Tibial nerve (tissue), 4 donors: ENCODE measurements around the gene NPIPB4. TPM values are rescaled to one million over a fixed set of nuclear protein-coding genes. Genes with fewer than 3 reads are reported as not detected.
"Not testable (repeated sequence)": the region's sequence is repeated elsewhere in the genome, so short reads cannot be mapped to it uniquely, and the experiment has no call there.

ENCODE experiments used
- DNase-seq, 2 donors: peaks; one replicate each; pipeline ENCODE4 v3.0.0-alpha.2; 2019; ENCODE audit warnings: low spot score in 2 of 2
- H3K27ac ChIP-seq, 4 donors: fragments of 200-600 bp; sonication (generic) in 3 of 4; one replicate each; pipeline ENCODE4 v1.5.1; 2017 to 2019; ENCODE audit warnings: mild to moderate bottlenecking in 1 of 4
- H3K27me3 ChIP-seq, 2 donors: fragments of 200-600 bp; sonication (generic) in 1 of 2; one replicate each; pipeline versions ENCODE4 v1.5.1 to v1.6.0; 2017 to 2019
- H3K36me3 ChIP-seq, 3 donors: fragments of 200-600 bp; sonication (generic); one replicate each; pipeline ENCODE4 v1.5.1; 2018 to 2019
- H3K4me1 ChIP-seq, 4 donors: fragments of 200-600 bp; sonication (generic) in 3 of 4; one replicate each; pipeline ENCODE4 v1.5.1; 2017 to 2019
- H3K4me3 ChIP-seq, 4 donors: fragments of 200-600 bp; sonication (generic) in 3 of 4; one replicate each; pipeline ENCODE4 v1.5.1; 2017 to 2019; ENCODE audit warnings: mild to moderate bottlenecking in 1 of 4, moderate library complexity in 1 of 4
- H3K9me3 ChIP-seq, 4 donors: fragments of 200-600 bp; sonication (generic) in 3 of 4; one replicate each; pipeline ENCODE4 v1.5.1; 2017 to 2019
- WGBS, 2 donors: methylation state at CpG; one replicate each; pipeline ENCODE4 v1.1.5; 2018; 5-methylcytosine and 5-hydroxymethylcytosine counted together
- total RNA-seq, 4 donors: library from RNA; depleted of rRNA; stranded (reverse); fragments of >200 nt; gene quantifications; one replicate each; pipeline ENCODE4 v1.1.0, GENCODE V29; 2016

The NPIPB4 gene
- 100 to 1,000 TPM in 2 of 4 donors, 10 to 100 TPM in 2; 72.4 to 127 (median 99.6) TPM for total RNA-seq

- H3K36me3 ChIP-seq, DNase-seq, H3K27ac ChIP-seq, H3K4me1 ChIP-seq, H3K27me3 ChIP-seq, H3K9me3 ChIP-seq, H3K4me3 ChIP-seq: not testable (repeated sequence)
- no CpG with 5 or more reads among the region's 5 CpGs for WGBS, 2 donors
Measured at GRCh38 chr16:21857656-21858055, at the start of gene NPIPB4. Gene NPIPB4, minus strand, starts transcription at chr16:21857756. Its CDS starts 378 bp downstream, at chr16:21857378.

- not testable (repeated sequence) for H3K4me3 ChIP-seq, H3K27me3 ChIP-seq, H3K9me3 ChIP-seq, H3K4me1 ChIP-seq, H3K27ac ChIP-seq, H3K36me3 ChIP-seq, DNase-seq
- 64 to 69% methylated on average over 5 of the region's 5 CpGs for WGBS, 2 donors
Measured at GRCh38 chr16:21898998-21899397, 41.4 kb upstream of the NPIPB4 start.

- H3K27me3 ChIP-seq, H3K4me3 ChIP-seq, H3K9me3 ChIP-seq, H3K36me3 ChIP-seq, H3K27ac ChIP-seq, DNase-seq, H3K4me1 ChIP-seq: not testable (repeated sequence)
- 31 to 35% methylated on average over 3 of the region's 3 CpGs for WGBS, 2 donors
Measured at GRCh38 chr16:21881988-21882387, 24.4 kb upstream of the NPIPB4 start.

GRCh38 chr16:21837186-21837585 is 20.4 kb downstream of the NPIPB4 start:
- not testable (repeated sequence) for H3K4me3 ChIP-seq, H3K27me3 ChIP-seq, H3K4me1 ChIP-seq, DNase-seq, H3K9me3 ChIP-seq, H3K27ac ChIP-seq, H3K36me3 ChIP-seq
- WGBS, 2 donors: 20% methylated on average over 1 of the region's 13 CpGs; no CpG with 5 or more reads in 1 of the 2 donors

GRCh38 chr16:21836334-21836733 is 21.2 kb downstream of the NPIPB4 start:
- not testable (repeated sequence) for DNase-seq, H3K27me3 ChIP-seq, H3K9me3 ChIP-seq, H3K4me3 ChIP-seq, H3K27ac ChIP-seq, H3K36me3 ChIP-seq, H3K4me1 ChIP-seq
- WGBS, 2 donors: no CpG with 5 or more reads among the region's 18 CpGs

- H3K27me3 ChIP-seq, H3K27ac ChIP-seq, H3K36me3 ChIP-seq, DNase-seq, H3K4me3 ChIP-seq, H3K9me3 ChIP-seq, H3K4me1 ChIP-seq: not testable (repeated sequence)
- 55% methylated on average over 10 of the region's 24 CpGs; no CpG with 5 or more reads in 1 of the 2 donors for WGBS, 2 donors
Measured at GRCh38 chr16:21835747-21836146, 21.8 kb downstream of the NPIPB4 start.

GRCh38 chr16:21834211-21834610 is 23.3 kb downstream of the NPIPB4 start:
- not testable (repeated sequence) for H3K4me3 ChIP-seq, H3K36me3 ChIP-seq, H3K27ac ChIP-seq, H3K27me3 ChIP-seq, H3K9me3 ChIP-seq, H3K4me1 ChIP-seq, DNase-seq
- 75 to 90% methylated on average over 2 of the region's 5 CpGs for WGBS, 2 donors

GRCh38 chr16:21829929-21830328 is 27.6 kb downstream of the NPIPB4 start:
- H3K36me3 ChIP-seq, H3K27me3 ChIP-seq, H3K27ac ChIP-seq, DNase-seq, H3K9me3 ChIP-seq, H3K4me3 ChIP-seq: not testable (repeated sequence)
- H3K4me1 ChIP-seq: peaks cover 0 to 13% (median 0%) of the 10 kb centered on the region in 4 donors
- 76 to 80% methylated on average over 8 of the region's 8 CpGs for WGBS, 2 donors

- Histone ChIP-seq H3K4me1 (peaks cover 0 to 14% (median 0%) of the 10 kb centered on the region in 4 donors), H3K27ac (peak overlapping the region in 2 of 4 donors; percentile 50 to 69)
- H3K9me3 ChIP-seq, H3K36me3 ChIP-seq, H3K4me3 ChIP-seq, H3K27me3 ChIP-seq, DNase-seq: not testable (repeated sequence)
- 20 to 33% methylated on average over 5 of the region's 5 CpGs for WGBS, 2 donors
Measured at GRCh38 chr16:21826067-21826706, 31.4 kb downstream of the NPIPB4 start.

- peaks cover 0 to 14% (median under 1%) of the 10 kb centered on the region in 4 donors for H3K4me1 ChIP-seq
- not testable (repeated sequence) for H3K9me3 ChIP-seq, H3K36me3 ChIP-seq, DNase-seq, H3K4me3 ChIP-seq, H3K27me3 ChIP-seq
- WGBS, 2 donors: 38 to 50% methylated on average over 4 of the region's 4 CpGs
- peak overlapping the region in 2 of 4 donors; percentile 50 to 69 for H3K27ac ChIP-seq
Measured at GRCh38 chr16:21825526-21825925, 32.0 kb downstream of the NPIPB4 start.

GRCh38 chr16:21823258-21823657 is 34.3 kb downstream of the NPIPB4 start:
- not testable (repeated sequence) for H3K27me3 ChIP-seq, DNase-seq, H3K36me3 ChIP-seq, H3K4me3 ChIP-seq, H3K27ac ChIP-seq, H3K9me3 ChIP-seq
- WGBS, 2 donors: 91 to 92% methylated on average over 2 of the region's 3 CpGs
- peaks cover 0 to 19% (median 2%) of the 10 kb centered on the region in 4 donors for H3K4me1 ChIP-seq

- H3K4me1 ChIP-seq: peaks cover 0 to 17% (median 2%) of the 10 kb centered on the region in 4 donors
- not testable (repeated sequence) for H3K9me3 ChIP-seq, H3K36me3 ChIP-seq, H3K27me3 ChIP-seq, DNase-seq
- peak overlapping the region; percentile 41 to 67 (median 58) for H3K4me3 ChIP-seq
- peak overlapping the region; percentile 38 to 88 (median 78) for H3K27ac ChIP-seq
- 80 to 90% methylated on average over 15 of the region's 15 CpGs for WGBS, 2 donors
Measured at GRCh38 chr16:21820908-21821465, 36.6 kb downstream of the NPIPB4 start.
